Mesendoderm (in vitro differentiated cells): Measurements from ENCODE around the gene PFN4.
A peak's percentile ranks its signal among the peaks of the same experiment; 100 is the strongest.

Source experiments
- DNase-seq: peaks from one replicate; pipeline ENCODE4 v3.0.0; 2013
- H2AK5ac ChIP-seq: 2 replicates; pipeline ENCODE4 v1.6.1; 2013; ENCODE audit warnings: low read length, inconsistent platforms
- H2BK120ac ChIP-seq: 2 replicates; pipeline ENCODE4 v1.6.1; 2013; ENCODE audit warnings: low read depth, mild to moderate bottlenecking, low read length, moderate library complexity, mixed read lengths
- H2BK15ac ChIP-seq: replicated peaks from 2 replicates; pipeline ENCODE4 v1.6.1; 2013; ENCODE audit warnings: low read depth, mild to moderate bottlenecking, moderate library complexity
- H2BK5ac ChIP-seq: 2 replicates; pipeline ENCODE4 v1.6.1; 2013; ENCODE audit warnings: low read length, inconsistent platforms
- H3K18ac ChIP-seq: 2 replicates; pipeline ENCODE4 v1.6.1; 2013; ENCODE audit warnings: mild to moderate bottlenecking, low read length, mixed read lengths
- H3K23ac ChIP-seq: one replicate; pipeline ENCODE4 v1.6.1; 2013; ENCODE audit warnings: low read length
- H3K27ac ChIP-seq: 2 replicates; pipeline ENCODE4 v1.5.1; 2013; ENCODE audit warnings: low read depth, mild to moderate bottlenecking, inconsistent platforms, low read length, moderate library complexity
- H3K27me3 ChIP-seq: 2 replicates; pipeline ENCODE4 v1.6.1; 2013; ENCODE audit warnings: low read length, control low read depth, mild to moderate bottlenecking, inconsistent platforms; ENCODE audit not compliant: insufficient read depth, poor library complexity
- H3K36me3 ChIP-seq: 2 replicates; pipeline ENCODE4 v1.6.1; 2013; ENCODE audit warnings: low read length, inconsistent platforms; ENCODE audit not compliant: control insufficient read depth, insufficient read depth
- H3K4ac ChIP-seq: one replicate; pipeline ENCODE4 v1.6.1; 2013; ENCODE audit warnings: low read depth, mild to moderate bottlenecking, low read length, moderate library complexity
- H3K4me1 ChIP-seq: 2 replicates; pipeline ENCODE4 v1.6.1; 2013; ENCODE audit warnings: low read depth, low read length, inconsistent platforms; ENCODE audit not compliant: control insufficient read depth
- H3K4me2 ChIP-seq: 2 replicates; pipeline ENCODE4 v1.6.1; 2013; ENCODE audit warnings: low read length
- H3K4me3 ChIP-seq: 2 replicates; pipeline ENCODE4 v1.5.1; 2013; ENCODE audit warnings: mild to moderate bottlenecking, low read length
- H3K56ac ChIP-seq: one replicate; pipeline ENCODE4 v1.6.1; 2013; ENCODE audit warnings: low read length
- H3K79me1 ChIP-seq: 2 replicates; pipeline ENCODE4 v1.6.1; 2013; ENCODE audit warnings: low read length, inconsistent platforms
- H3K79me2 ChIP-seq: 2 replicates; pipeline ENCODE4 v1.6.1; 2013; ENCODE audit warnings: mild to moderate bottlenecking, low read length; ENCODE audit not compliant: control insufficient read depth, insufficient read depth
- H3K9ac ChIP-seq: 2 replicates; pipeline ENCODE4 v1.6.1; 2013; ENCODE audit warnings: low read length, inconsistent platforms
- H4K5ac ChIP-seq: one replicate; pipeline ENCODE4 v1.6.1; 2013; ENCODE audit warnings: low read length
- H4K8ac ChIP-seq: one replicate; pipeline ENCODE4 v1.6.1; 2013; ENCODE audit warnings: low read depth, mild to moderate bottlenecking, control low read depth, low read length, moderate library complexity
- WGBS: extraction: QIAGEN DNeasy Blood & Tissue Kit; methylation state at CpG from one replicate; pipeline ENCODE4 v1.1.7; 2013; ENCODE audit warnings: low lambda C conversion rate, missing lambda C conversion rate; ENCODE audit not compliant: insufficient coverage; ENCODE audit errors: extremely low coverage; 5-methylcytosine and 5-hydroxymethylcytosine counted together

Gene PFN4

GRCh38 chr2:24077535-24077877, 45.6 kb downstream of the PFN4 start:
- Histone ChIP-seq H2BK15ac (no peak overlapping the region), H3K18ac (no peak overlapping the region), H3K27ac (no peak overlapping the region), H4K5ac (no peak overlapping the region), H3K79me1 (peaks cover 6% of the 10 kb centered on the region), H3K4ac (no peak overlapping the region), H4K8ac (no peak overlapping the region), H3K9ac (peak overlapping the region; percentile 72), H3K56ac (peak overlapping the region; percentile 89), H3K23ac (no peak overlapping the region), H2BK5ac (no peak overlapping the region), H2BK120ac (no peak overlapping the region), H3K4me1 (no peaks in the 10 kb centered on the region), H3K4me2 (peak overlapping the region; percentile 58), H3K79me2 (peaks cover 11% of the 10 kb centered on the region), H3K27me3 (no peaks in the 10 kb centered on the region), H2AK5ac (no peak overlapping the region), H3K4me3 (no peak overlapping the region), H3K36me3 (peaks cover 1% of the 10 kb centered on the region)
- no peak for DNase-seq
- no CpG with 5 or more reads among the region's 9 CpGs for WGBS

GRCh38 chr2:24076849-24077534, 46.1 kb downstream of the PFN4 start:
- Histone ChIP-seq H3K27ac (peak overlapping the region; percentile 38), H3K23ac (no peak overlapping the region), H4K8ac (no peak overlapping the region), H2BK15ac (no peak overlapping the region), H3K36me3 (peaks cover 1% of the 10 kb centered on the region), H3K79me2 (peaks cover 11% of the 10 kb centered on the region), H3K4me2 (peak overlapping the region; percentile 58), H4K5ac (no peak overlapping the region), H3K18ac (no peak overlapping the region), H3K4ac (no peak overlapping the region), H3K79me1 (peaks cover 7% of the 10 kb centered on the region), H2AK5ac (no peak overlapping the region), H3K9ac (peak overlapping the region; percentile 72), H3K4me1 (no peaks in the 10 kb centered on the region), H2BK5ac (no peak overlapping the region), H3K27me3 (no peaks in the 10 kb centered on the region), H2BK120ac (no peak overlapping the region), H3K4me3 (peak overlapping the region; percentile 58), H3K56ac (peak overlapping the region; percentile 89)
- WGBS, result no CpG with 5 or more reads among the region's 41 CpGs
- peak; percentile 36 for DNase-seq

GRCh38 chr2:24075915-24076848, 47.0 kb downstream of the PFN4 start, which contains the start of gene SF3B6:
Gene SF3B6, minus strand, starts transcription at chr2:24076326. Its CDS starts 97 bp downstream, at chr2:24076229.
- peaks cover 11% of the 10 kb centered on the region for H3K79me2 ChIP-seq
- peaks cover 7% of the 10 kb centered on the region for H3K79me1 ChIP-seq
- peak; percentile 100 for DNase-seq
- no peak within 1 kb of the TSS for H2BK120ac ChIP-seq
- H3K4ac ChIP-seq, result no peak within 1 kb of the TSS
- peaks cover 1% of the 10 kb centered on the region for H3K36me3 ChIP-seq
- H3K18ac ChIP-seq, result no peak within 1 kb of the TSS
- H2BK5ac ChIP-seq, result peak within 1 kb of the TSS; percentile 62
- H3K56ac ChIP-seq, result peak within 1 kb of the TSS; percentile 100
- H4K8ac ChIP-seq, result no peak within 1 kb of the TSS
- H2AK5ac ChIP-seq, result no peak within 1 kb of the TSS
- no peak within 1 kb of the TSS for H4K5ac ChIP-seq
- no peaks in the 10 kb centered on the region for H3K4me1 ChIP-seq
- H3K4me3 ChIP-seq, result peak within 1 kb of the TSS; percentile 99
- no peak within 1 kb of the TSS for H3K23ac ChIP-seq
- H3K27me3 ChIP-seq, result no peaks in the 10 kb centered on the region
- WGBS, result no CpG with 5 or more reads among the region's 64 CpGs
- H3K27ac ChIP-seq, result peak within 1 kb of the TSS; percentile 38
- H3K9ac ChIP-seq, result peak within 1 kb of the TSS; percentile 95
- no peak within 1 kb of the TSS for H2BK15ac ChIP-seq
- peak within 1 kb of the TSS; percentile 97 for H3K4me2 ChIP-seq

GRCh38 chr2:24075259-24075658, 47.9 kb downstream of the PFN4 start:
- H2BK15ac ChIP-seq, result no peak overlapping the region
- no peak overlapping the region for H4K8ac ChIP-seq
- no peaks in the 10 kb centered on the region for H3K27me3 ChIP-seq
- H2BK5ac ChIP-seq, result no peak overlapping the region
- peaks cover 7% of the 10 kb centered on the region for H3K79me1 ChIP-seq
- H3K23ac ChIP-seq, result no peak overlapping the region
- H3K4me1 ChIP-seq, result no peaks in the 10 kb centered on the region
- H3K18ac ChIP-seq, result no peak overlapping the region
- peak overlapping the region; percentile 95 for H3K9ac ChIP-seq
- no CpG with 5 or more reads among the region's 5 CpGs for WGBS
- H3K27ac ChIP-seq, result no peak overlapping the region
- H2AK5ac ChIP-seq, result no peak overlapping the region
- H3K36me3 ChIP-seq, result peaks cover 4% of the 10 kb centered on the region
- no peak for DNase-seq
- H3K79me2 ChIP-seq, result peaks cover 11% of the 10 kb centered on the region
- no peak overlapping the region for H3K4ac ChIP-seq
- H3K4me3 ChIP-seq, result peak overlapping the region; percentile 99
- no peak overlapping the region for H2BK120ac ChIP-seq
- H4K5ac ChIP-seq, result no peak overlapping the region
- H3K4me2 ChIP-seq, result peak overlapping the region; percentile 97
- peak overlapping the region; percentile 100 for H3K56ac ChIP-seq

GRCh38 chr2:24073816-24074215, 49.3 kb downstream of the PFN4 start:
- no peak overlapping the region for H2BK5ac ChIP-seq
- DNase-seq, result no peak
- no peak overlapping the region for H2AK5ac ChIP-seq
- no peak overlapping the region for H4K8ac ChIP-seq
- no peaks in the 10 kb centered on the region for H3K4me1 ChIP-seq
- peaks cover 5% of the 10 kb centered on the region for H3K36me3 ChIP-seq
- no peak overlapping the region for H3K4me3 ChIP-seq
- H3K9ac ChIP-seq, result no peak overlapping the region
- 100% methylated on average over 3 of the region's 6 CpGs for WGBS
- H3K56ac ChIP-seq, result no peak overlapping the region
- no peak overlapping the region for H3K23ac ChIP-seq
- no peak overlapping the region for H3K27ac ChIP-seq
- H3K4me2 ChIP-seq, result no peak overlapping the region
- no peak overlapping the region for H4K5ac ChIP-seq
- no peak overlapping the region for H3K18ac ChIP-seq
- H2BK15ac ChIP-seq, result no peak overlapping the region
- H3K4ac ChIP-seq, result no peak overlapping the region
- H3K27me3 ChIP-seq, result no peaks in the 10 kb centered on the region
- peaks cover 11% of the 10 kb centered on the region for H3K79me2 ChIP-seq
- peaks cover 12% of the 10 kb centered on the region for H3K79me1 ChIP-seq
- no peak overlapping the region for H2BK120ac ChIP-seq
